HUES6 (cell line): ENCODE measurements around the gene IFNA8.
"Not testable (repeated sequence)": the region's sequence is repeated elsewhere in the genome, so short reads cannot be mapped to it uniquely, and the experiment has no call there.

Source experiments
- H3K27ac ChIP-seq: 2 replicates; pipeline ENCODE4 v1.7.0; 2013; ENCODE audit warnings: low read depth, mild to moderate bottlenecking, low read length, inconsistent platforms
- H3K27me3 ChIP-seq: 2 replicates; pipeline ENCODE4 v1.6.1; 2013; ENCODE audit warnings: low read length; ENCODE audit not compliant: control insufficient read depth, insufficient read depth
- H3K36me3 ChIP-seq: 2 replicates; pipeline ENCODE4 v1.6.1; 2013; ENCODE audit warnings: low read length; ENCODE audit not compliant: control insufficient read depth, insufficient read depth
- H3K4me1 ChIP-seq: 2 replicates; pipeline ENCODE4 v1.6.1; 2013; ENCODE audit warnings: low read length; ENCODE audit not compliant: control insufficient read depth, insufficient read depth
- H3K4me3 ChIP-seq: 2 replicates; pipeline ENCODE4 v1.5.1; 2013; ENCODE audit warnings: low read depth, low read length
- H3K9ac ChIP-seq: one replicate; pipeline ENCODE4 v1.6.1; 2013; ENCODE audit warnings: mild to moderate bottlenecking, low read length
- H3K9me3 ChIP-seq: 2 replicates; pipeline ENCODE4 v1.6.1; 2013; ENCODE audit warnings: low read depth, low read length; ENCODE audit not compliant: control insufficient read depth, insufficient read depth

IFNA8 gene

GRCh38 chr9:21429191-21429590, 20.3 kb downstream of the IFNA8 start:
- H3K4me3 ChIP-seq: no peak overlapping the region
- H3K27me3 ChIP-seq: no peaks in the 10 kb centered on the region
- H3K4me1 ChIP-seq: peaks cover 18% of the 10 kb centered on the region
- no peaks in the 10 kb centered on the region for H3K36me3 ChIP-seq
- H3K27ac ChIP-seq: no peak overlapping the region
- no peak overlapping the region for H3K9ac ChIP-seq
- H3K9me3 ChIP-seq: no peaks in the 10 kb centered on the region

GRCh38 chr9:21432672-21433425, 23.9 kb downstream of the IFNA8 start:
- no peaks in the 10 kb centered on the region for H3K9me3 ChIP-seq
- H3K27ac ChIP-seq: no peak overlapping the region
- no peaks in the 10 kb centered on the region for H3K36me3 ChIP-seq
- no peak overlapping the region for H3K4me3 ChIP-seq
- H3K9ac ChIP-seq: no peak overlapping the region
- peaks cover 18% of the 10 kb centered on the region for H3K4me1 ChIP-seq
- no peaks in the 10 kb centered on the region for H3K27me3 ChIP-seq

GRCh38 chr9:21434202-21435014, 25.5 kb downstream of the IFNA8 start:
- Histone ChIP-seq H3K36me3 (no peaks in the 10 kb centered on the region), H3K9ac (no peak overlapping the region), H3K4me3 (no peak overlapping the region), H3K4me1 (peaks cover 5% of the 10 kb centered on the region; the same call in 1 of the 2 replicates), H3K27me3 (no peaks in the 10 kb centered on the region), H3K27ac (no peak overlapping the region), H3K9me3 (no peaks in the 10 kb centered on the region)

GRCh38 chr9:21435015-21435383, 26.1 kb downstream of the IFNA8 start:
- not testable (repeated sequence) for H3K9ac ChIP-seq, H3K4me3 ChIP-seq, H3K9me3 ChIP-seq, H3K4me1 ChIP-seq, H3K27me3 ChIP-seq, H3K36me3 ChIP-seq, H3K27ac ChIP-seq

- Histone ChIP-seq H3K27me3 (no peaks in the 10 kb centered on the region), H3K9ac (no peak within 1 kb of the TSS)
These were observed 31.2 kb downstream of the IFNA8 start, which contains the start of gene IFNA1 for GRCh38 chr9:21440139-21440538. TSS of gene IFNA1 (plus strand) at chr9:21440439. CDS start at chr9:21440508, 69 bp downstream.

GRCh38 chr9:21443849-21444625, 35.1 kb downstream of the IFNA8 start:
- H3K36me3 ChIP-seq: no peaks in the 10 kb centered on the region
- no peaks in the 10 kb centered on the region for H3K27me3 ChIP-seq
- no peak overlapping the region for H3K4me3 ChIP-seq
- H3K9ac ChIP-seq: no peak overlapping the region
- H3K4me1 ChIP-seq: no peaks in the 10 kb centered on the region
- no peak overlapping the region for H3K27ac ChIP-seq
- H3K9me3 ChIP-seq: peaks cover 9% of the 10 kb centered on the region; the same call in 1 of the 2 replicates

More at GRCh38 chr9:21440139-21440538, 31.2 kb downstream of the IFNA8 start, which contains the start of gene IFNA1:
- Histone ChIP-seq H3K9me3 (peaks cover 9% of the 10 kb centered on the region; the same call in 1 of the 2 replicates), H3K27ac (no peak within 1 kb of the TSS), H3K4me3 (no peak within 1 kb of the TSS), H3K4me1 (no peaks in the 10 kb centered on the region), H3K36me3 (no peaks in the 10 kb centered on the region)

GRCh38 chr9:21449312-21449711, 40.4 kb downstream of the IFNA8 start:
- not testable (repeated sequence) for H3K4me3 ChIP-seq, H3K4me1 ChIP-seq

GRCh38 chr9:21450733-21451394, 41.9 kb downstream of the IFNA8 start:
- H3K9me3 ChIP-seq: no peaks in the 10 kb centered on the region
- no peak overlapping the region for H3K4me3 ChIP-seq
- no peak overlapping the region for H3K9ac ChIP-seq
- no peak overlapping the region for H3K27ac ChIP-seq
- H3K27me3 ChIP-seq: no peaks in the 10 kb centered on the region
- H3K36me3 ChIP-seq: no peaks in the 10 kb centered on the region
- H3K4me1 ChIP-seq: peaks cover 5% of the 10 kb centered on the region; the same call in 1 of the 2 replicates

More at GRCh38 chr9:21449312-21449711, 40.4 kb downstream of the IFNA8 start:
- H3K36me3 ChIP-seq, H3K27ac ChIP-seq, H3K9ac ChIP-seq, H3K9me3 ChIP-seq, H3K27me3 ChIP-seq: not testable (repeated sequence)

GRCh38 chr9:21452681-21453080, 43.8 kb downstream of the IFNA8 start:
- Histone ChIP-seq H3K4me1 (peaks cover 5% of the 10 kb centered on the region; the same call in 1 of the 2 replicates), H3K9me3 (no peaks in the 10 kb centered on the region), H3K4me3 (no peak overlapping the region), H3K9ac (no peak overlapping the region), H3K27ac (no peak overlapping the region), H3K36me3 (no peaks in the 10 kb centered on the region), H3K27me3 (no peaks in the 10 kb centered on the region)

GRCh38 chr9:21454149-21454548, 45.2 kb downstream of the IFNA8 start:
- Histone ChIP-seq H3K36me3 (no peaks in the 10 kb centered on the region), H3K9me3 (no peaks in the 10 kb centered on the region), H3K27ac (no peak overlapping the region), H3K27me3 (no peaks in the 10 kb centered on the region), H3K9ac (no peak overlapping the region), H3K4me3 (no peak overlapping the region), H3K4me1 (peaks cover 5% of the 10 kb centered on the region; the same call in 1 of the 2 replicates)
